Natural killer cell (primary cell): ENCODE data around the gene LCE3E. TPM values are rescaled to one million over a fixed set of nuclear protein-coding genes. Genes with fewer than 3 reads are reported as not detected.

Experiments
- ATAC-seq, 3 donors: fragments of 150-1000 bp in 2 of 3; fragments of 200-7000 bp in 1 of 3; cut with Tn5 transposase; 1 replicate in 1 of 3; 2 replicates in 2 of 3; pipeline ENCODE4 v1.10.0; 2021; ENCODE audit warnings: mild to moderate bottlenecking in 2 of 3, moderate library complexity in 2 of 3
- DNase-seq, 2 donors: peaks; one replicate each; pipeline versions ENCODE4 v3.0.0 to v3.0.0-alpha.2; 2013 to 2021; ENCODE audit warnings: mixed read lengths in 1 of 2
- H3K27ac ChIP-seq: one replicate; pipeline ENCODE4 v1.5.1; 2013; ENCODE audit warnings: mild to moderate bottlenecking, low read length
- H3K27me3 ChIP-seq: one replicate; pipeline ENCODE4 v1.6.1; 2013; ENCODE audit warnings: low read length; ENCODE audit not compliant: control insufficient read depth, insufficient read depth
- H3K36me3 ChIP-seq: one replicate; pipeline ENCODE4 v1.6.1; 2013; ENCODE audit warnings: low read length; ENCODE audit not compliant: control insufficient read depth, insufficient read depth
- H3K4me1 ChIP-seq: one replicate; pipeline ENCODE4 v1.6.1; 2013; ENCODE audit warnings: low read length; ENCODE audit not compliant: control insufficient read depth, insufficient read depth
- H3K4me3 ChIP-seq: one replicate; pipeline ENCODE4 v1.5.1; 2013; ENCODE audit warnings: low read length
- H3K9me3 ChIP-seq: one replicate; pipeline ENCODE4 v1.6.1; 2013; ENCODE audit warnings: low read length; ENCODE audit not compliant: control insufficient read depth, insufficient read depth
- H3K27ac Mint-ChIP-seq, 2 donors: one replicate each; pipeline ENCODE4 v1.8.0; 2022; ENCODE audit warnings: mild to moderate bottlenecking in 2 of 2, mixed read lengths in 2 of 2, moderate library complexity in 1 of 2
- H3K27me3 Mint-ChIP-seq, 2 donors: one replicate each; pipeline ENCODE4 v1.8.0; 2022; ENCODE audit warnings: low read depth in 2 of 2, mixed read lengths in 2 of 2
- H3K36me3 Mint-ChIP-seq: one replicate; pipeline ENCODE4 v1.8.0; 2022; ENCODE audit warnings: mixed read lengths
- H3K4me1 Mint-ChIP-seq, 2 donors: one replicate each; pipeline ENCODE4 v1.8.0; 2022; ENCODE audit warnings: mixed read lengths in 2 of 2
- H3K4me3 Mint-ChIP-seq: one replicate; pipeline ENCODE4 v1.8.0; 2022; ENCODE audit warnings: mild to moderate bottlenecking, moderate library complexity, mixed read lengths
- H3K9me3 Mint-ChIP-seq, 2 donors: one replicate each; pipeline ENCODE4 v1.8.0; 2022; ENCODE audit warnings: mixed read lengths in 2 of 2
- CTCF ChIP-seq: fragments of 200-600 bp; IDR thresholded peaks from one replicate; pipeline ENCODE4 v1.8.0; 2022; ENCODE audit warnings: antibody characterized with exemption
- WGBS: methylation state at CpG from one replicate; pipeline ENCODE4 v1.1.7; 2013; ENCODE audit warnings: missing lambda C conversion rate; ENCODE audit not compliant: insufficient coverage; 5-methylcytosine and 5-hydroxymethylcytosine counted together
- intact Hi-C: fragments of 100-400 bp; cut with micrococcal nuclease; formaldehyde crosslinking; loops from one replicate; pipeline ENCODE4 v1.14.2; 2022
- total RNA-seq, 4 donors: library from RNA; stranded (reverse); fragments of 120-200 nt in 1 of 4; gene quantifications; one replicate each; pipeline versions ENCODE4 v1.2.3 to v1.2.4, GENCODE V29; 2013 to 2022

Gene LCE3E, protein sequence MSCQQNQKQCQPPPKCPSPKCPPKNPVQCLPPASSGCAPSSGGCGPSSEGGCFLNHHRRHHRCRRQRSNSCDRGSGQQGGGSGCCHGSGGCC
- total RNA-seq: not detected
- total RNA-seq (2013): not detected

GRCh38 chr1:152566681-152567080 is at the start of gene LCE3E:
LCE3E (minus strand) TSS chr1:152566780; CDS start chr1:152566208, 572 bp downstream.
- no peak within 1 kb of the TSS for H3K4me3 Mint-ChIP-seq
- no peak for ATAC-seq

DNA sequence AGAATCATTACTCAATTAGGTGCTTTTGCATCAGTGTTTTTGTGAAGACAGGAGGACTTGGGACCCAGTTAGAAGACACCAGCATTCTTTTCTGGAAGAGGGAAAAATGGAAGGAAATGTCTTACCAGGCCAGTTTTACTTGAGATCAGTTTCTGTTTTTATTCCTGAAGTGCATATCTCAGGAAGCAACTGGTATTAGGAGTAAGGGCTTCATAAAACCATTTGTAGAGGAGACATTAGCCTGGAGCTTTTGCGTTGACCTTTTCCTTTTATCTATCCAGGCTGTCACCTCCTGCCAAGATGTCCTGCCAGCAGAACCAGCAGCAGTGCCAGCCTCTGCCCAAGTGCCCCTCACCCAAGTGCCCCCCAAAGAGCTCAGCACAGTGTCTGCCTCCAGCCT is 46.9 kb upstream of the LCE3E start, which contains the start of gene LCE3B:
Gene LCE3B (plus strand): TSS at position 301 of the 400 bp plus-strand sequence. CDS start 0 bp downstream, at position 301.
- 100% methylated on average over 1 of the region's 1 CpG for WGBS

More at GRCh38 chr1:152566681-152567080, at the start of gene LCE3E:
- no peak for TF ChIP-seq CTCF
- no peaks in the 10 kb centered on the region for H3K4me1 Mint-ChIP-seq
- no peak within 1 kb of the TSS for H3K27ac Mint-ChIP-seq
- H3K4me3 ChIP-seq: no peak within 1 kb of the TSS
- no peaks in the 10 kb centered on the region for H3K36me3 Mint-ChIP-seq
- WGBS: 81% methylated on average over 1 of the region's 1 CpG
- no peak for DNase-seq
- H3K27ac ChIP-seq: no peak within 1 kb of the TSS
- H3K4me1 ChIP-seq: no peaks in the 10 kb centered on the region
- H3K27me3 Mint-ChIP-seq: peaks cover 11 to 25% of the 10 kb centered on the region in 2 donors
- peaks cover 2% of the 10 kb centered on the region in 2 donors for H3K9me3 Mint-ChIP-seq
- no peaks in the 10 kb centered on the region for H3K9me3 ChIP-seq
- H3K27me3 ChIP-seq: peaks cover 4% of the 10 kb centered on the region
- H3K36me3 ChIP-seq: no peaks in the 10 kb centered on the region
- intact Hi-C loops: no loop called here

GRCh38 chr1:152599934-152600333 is 33.4 kb upstream of the LCE3E start, which contains the start of gene LCE3C:
LCE3C (plus strand) TSS chr1:152600234; CDS start chr1:152600732, 498 bp downstream.
- Mint-ChIP-seq H3K9me3 (peaks cover 0 to 7% of the 10 kb centered on the region in 2 donors), H3K27ac (no peak within 1 kb of the TSS), H3K36me3 (no peaks in the 10 kb centered on the region), H3K4me3 (no peak within 1 kb of the TSS), H3K4me1 (no peaks in the 10 kb centered on the region), H3K27me3 (peaks cover 7 to 8% of the 10 kb centered on the region in 2 donors)
- intact Hi-C loops: no loop called here
- no peak for ATAC-seq
- Histone ChIP-seq H3K9me3 (peaks cover 12% of the 10 kb centered on the region), H3K27ac (no peak within 1 kb of the TSS), H3K4me1 (no peaks in the 10 kb centered on the region), H3K4me3 (no peak within 1 kb of the TSS), H3K36me3 (no peaks in the 10 kb centered on the region), H3K27me3 (peaks cover 15% of the 10 kb centered on the region)
- DNase-seq: no peak
- no peak for TF ChIP-seq CTCF
- WGBS: 90% methylated on average over 2 of the region's 4 CpGs

More for the DNA sequence above, 46.9 kb upstream of the LCE3E start, which contains the start of gene LCE3B:
- no peak for TF ChIP-seq CTCF
- H3K9me3 ChIP-seq: peaks cover under 1% of the 10 kb centered on the region
- H3K4me1 ChIP-seq: no peaks in the 10 kb centered on the region
- no peak within 1 kb of the TSS for H3K27ac Mint-ChIP-seq
- ATAC-seq (no peak), DNase-seq (no peak)
- H3K27me3 ChIP-seq: peaks cover 3% of the 10 kb centered on the region
- peaks cover 2% of the 10 kb centered on the region in 2 donors for H3K9me3 Mint-ChIP-seq
- no peaks in the 10 kb centered on the region for H3K36me3 Mint-ChIP-seq
- H3K4me3 Mint-ChIP-seq: no peak within 1 kb of the TSS
- H3K4me1 Mint-ChIP-seq: no peaks in the 10 kb centered on the region
- intact Hi-C loops: no loop called here
- no peaks in the 10 kb centered on the region for H3K36me3 ChIP-seq
- peaks cover 0 to 7% of the 10 kb centered on the region in 2 donors for H3K27me3 Mint-ChIP-seq
- no peak within 1 kb of the TSS for H3K27ac ChIP-seq
- H3K4me3 ChIP-seq: no peak within 1 kb of the TSS

DNA sequence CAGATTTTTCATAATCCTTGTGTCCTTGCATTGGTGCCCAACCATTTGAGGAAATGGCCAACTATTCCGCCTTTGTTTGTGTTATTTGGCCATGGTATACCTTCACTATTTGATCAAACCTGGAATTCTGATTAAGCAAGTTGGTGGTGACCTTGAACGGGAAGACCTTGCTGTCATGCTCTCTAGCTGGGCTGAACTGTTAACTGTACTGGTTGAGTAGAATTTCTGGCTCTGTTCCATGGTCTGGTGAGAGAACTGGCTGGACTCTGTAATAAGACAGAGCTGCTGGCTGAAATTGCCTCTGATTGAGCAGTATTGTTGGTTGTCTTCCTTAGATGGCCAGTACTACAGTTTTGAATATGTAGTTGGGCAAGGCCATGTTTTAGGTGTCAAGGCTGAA is 30.4 kb upstream of the LCE3E start:
- no peaks in the 10 kb centered on the region for H3K36me3 ChIP-seq
- DNase-seq (no peak), ATAC-seq (no peak)
- H3K4me3 ChIP-seq: no peak overlapping the region
- H3K36me3 Mint-ChIP-seq: no peaks in the 10 kb centered on the region
- no peaks in the 10 kb centered on the region for H3K4me1 ChIP-seq
- peaks cover 0 to 8% of the 10 kb centered on the region in 2 donors for H3K9me3 Mint-ChIP-seq
- H3K27me3 ChIP-seq: peaks cover 13% of the 10 kb centered on the region
- H3K27me3 Mint-ChIP-seq: peaks cover 3 to 8% of the 10 kb centered on the region in 2 donors
- H3K4me1 Mint-ChIP-seq: no peaks in the 10 kb centered on the region
- intact Hi-C loops: no loop called here
- WGBS: 90% methylated on average over 2 of the region's 2 CpGs
- H3K27ac ChIP-seq: no peak overlapping the region
- H3K27ac Mint-ChIP-seq: no peak overlapping the region
- peaks cover 12% of the 10 kb centered on the region for H3K9me3 ChIP-seq
- TF ChIP-seq CTCF: no peak
- H3K4me3 Mint-ChIP-seq: no peak overlapping the region
